Activated T-cell treated with anti-CD3 and anti-CD28 coated beads for 24 hours (primary cell): ENCODE results near the gene CDK19.
"Not testable (repeated sequence)": the region's sequence is repeated elsewhere in the genome, so short reads cannot be mapped to it uniquely, and the experiment has no call there.

ENCODE experiments used
- DNase-seq: peaks from one replicate; pipeline ENCODE4 v3.0.0-alpha.2; 2020; ENCODE audit warnings: low read depth

CDK19 gene

DNA sequence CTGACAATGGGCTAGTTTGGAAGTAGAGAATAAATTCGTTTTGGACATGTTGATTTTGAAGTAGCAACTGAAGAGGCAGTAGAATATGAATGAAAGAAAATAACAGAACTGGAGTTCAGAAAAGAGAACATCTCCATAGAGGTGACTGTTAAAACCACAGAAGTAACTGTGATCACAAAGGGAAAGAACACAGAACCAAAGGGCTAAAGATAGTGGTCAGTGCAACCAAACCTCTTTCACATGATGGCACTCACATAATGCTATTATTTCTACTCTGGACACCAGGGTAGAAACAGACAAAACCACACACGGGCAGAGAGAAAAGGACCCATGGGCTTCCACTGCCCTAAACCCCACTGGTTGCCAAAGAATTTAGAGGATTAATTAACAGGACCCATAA is 58.5 kb downstream of the CDK19 start:
- DNase-seq = no peak

DNA sequence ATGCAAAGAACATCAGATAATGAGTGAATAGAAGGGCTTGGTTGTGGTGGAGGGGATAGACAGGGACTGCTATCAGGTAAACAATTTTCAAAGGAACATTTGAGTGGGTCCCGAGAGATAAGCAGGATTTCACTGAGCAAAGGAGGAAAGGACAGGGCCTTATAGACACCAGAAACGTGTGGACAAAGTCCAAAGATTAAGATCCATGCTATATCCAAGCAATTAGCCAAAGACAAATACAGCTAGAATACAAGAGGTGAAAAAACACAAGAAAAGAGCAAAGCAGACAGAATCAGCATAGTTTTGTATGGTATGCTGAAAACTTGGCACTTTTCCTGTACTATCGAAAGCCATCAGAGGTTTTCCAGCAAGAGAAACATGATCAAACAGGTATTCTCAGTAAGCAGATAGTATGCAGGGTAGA is 59.8 kb downstream of the CDK19 start:
- DNase-seq = no peak

- not testable (repeated sequence) for DNase-seq
Observed at GRCh38 chr6:110753936-110754668, 61.2 kb downstream of the CDK19 start.

DNA sequence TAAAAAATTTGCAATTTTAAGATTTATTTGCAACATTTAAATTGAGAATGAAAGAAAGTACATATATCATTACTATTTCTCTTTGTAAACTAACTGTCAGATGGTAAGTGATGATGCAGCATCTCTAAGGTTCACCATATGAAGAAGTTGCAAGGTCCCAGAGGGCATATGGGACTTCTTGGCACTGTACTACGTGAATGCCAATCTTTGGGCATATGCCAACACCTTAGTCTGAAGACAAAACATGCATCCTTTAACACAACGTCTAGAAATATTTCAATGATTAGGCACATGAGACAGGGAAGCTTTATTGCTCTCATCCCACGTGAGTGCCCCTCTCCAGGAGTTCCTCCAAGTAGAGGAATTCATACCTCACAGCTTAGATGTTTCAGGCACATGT is 66.8 kb downstream of the CDK19 start:
- no peak for DNase-seq

- no peak for DNase-seq
Observed at GRCh38 chr6:110746680-110747079, 68.6 kb downstream of the CDK19 start.

GRCh38 chr6:110744991-110745390 is 70.3 kb downstream of the CDK19 start:
- no peak for DNase-seq

DNA sequence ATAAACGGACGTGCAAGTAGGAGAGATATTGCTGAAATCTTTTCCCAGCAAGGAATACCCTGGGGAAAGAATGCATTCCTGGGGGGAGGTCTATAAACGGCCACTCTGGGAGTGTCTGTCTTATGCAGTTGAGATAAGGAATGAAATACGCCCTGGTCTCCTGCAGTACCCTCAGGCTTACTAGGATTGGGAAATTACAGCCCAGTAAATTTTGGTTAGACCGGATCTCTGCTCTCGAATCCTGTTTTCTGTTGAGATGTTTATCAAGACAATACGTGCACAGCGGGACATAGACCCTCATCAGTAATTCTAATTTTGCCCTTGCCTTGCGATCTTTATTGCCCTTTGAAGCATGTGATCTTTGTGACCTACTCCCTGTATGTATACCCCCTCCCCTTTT is 72.7 kb downstream of the CDK19 start:
- not testable (repeated sequence) for DNase-seq

DNA sequence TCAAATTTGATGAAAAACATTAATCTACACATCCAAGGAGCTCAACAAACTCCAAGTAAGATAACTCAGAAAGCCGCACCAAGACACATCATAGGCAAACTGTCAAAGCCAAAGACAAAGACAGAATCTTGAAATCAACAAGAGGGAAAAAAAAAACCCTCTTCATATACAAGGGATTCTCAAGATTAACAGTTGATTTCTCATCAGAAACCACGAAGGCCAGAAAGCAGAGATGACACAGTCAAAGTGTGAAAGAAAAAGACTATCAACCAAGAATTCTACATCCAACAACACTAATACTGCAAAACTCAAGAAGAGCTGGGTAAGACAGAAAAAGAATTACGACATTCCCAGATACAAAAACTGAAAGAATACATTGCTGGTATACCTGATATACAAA is 73.8 kb downstream of the CDK19 start:
- no peak for DNase-seq

GRCh38 chr6:110738899-110739365 is 76.3 kb downstream of the CDK19 start:
- no peak for DNase-seq

- no peak for DNase-seq
Observed at GRCh38 chr6:110735666-110736065, 79.6 kb downstream of the CDK19 start.

DNA sequence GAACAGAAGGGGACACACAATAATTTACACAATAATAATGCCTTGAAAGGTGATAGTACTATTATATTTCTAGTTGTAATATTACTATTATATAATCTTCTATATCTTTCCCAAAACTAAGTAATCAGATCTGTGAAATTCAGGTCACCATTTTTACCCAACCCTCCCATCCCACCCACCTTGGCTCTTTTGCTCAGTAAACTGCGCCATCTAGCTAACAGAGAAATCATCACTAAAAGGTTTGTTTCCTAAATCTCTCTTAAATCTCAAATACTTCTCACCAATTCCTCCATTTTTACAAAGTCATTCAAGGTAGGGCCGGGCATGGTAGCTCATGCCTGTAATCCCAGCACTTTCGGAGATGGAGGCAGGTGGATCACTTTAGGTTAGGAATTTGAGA is 83.4 kb downstream of the CDK19 start:
- DNase-seq = no peak

DNA sequence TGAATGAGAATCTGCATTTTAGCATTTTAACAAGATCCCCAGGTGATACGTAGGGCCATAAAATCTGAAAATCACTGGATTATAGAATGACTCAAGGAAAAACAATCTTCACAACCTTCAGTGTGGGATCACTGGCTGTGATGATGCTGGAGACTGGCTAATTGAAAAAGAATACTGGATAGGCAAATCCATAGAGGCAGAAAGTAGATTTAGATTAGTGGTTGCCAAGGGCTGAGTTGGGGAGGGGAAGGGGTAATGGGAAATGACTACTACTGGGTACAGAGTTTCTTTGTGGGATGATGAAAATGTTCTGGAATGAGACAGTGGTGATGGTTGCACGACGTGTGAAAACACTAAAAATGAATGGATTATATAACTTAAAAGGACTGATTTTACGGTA is 84.1 kb downstream of the CDK19 start:
- no peak for DNase-seq

DNA sequence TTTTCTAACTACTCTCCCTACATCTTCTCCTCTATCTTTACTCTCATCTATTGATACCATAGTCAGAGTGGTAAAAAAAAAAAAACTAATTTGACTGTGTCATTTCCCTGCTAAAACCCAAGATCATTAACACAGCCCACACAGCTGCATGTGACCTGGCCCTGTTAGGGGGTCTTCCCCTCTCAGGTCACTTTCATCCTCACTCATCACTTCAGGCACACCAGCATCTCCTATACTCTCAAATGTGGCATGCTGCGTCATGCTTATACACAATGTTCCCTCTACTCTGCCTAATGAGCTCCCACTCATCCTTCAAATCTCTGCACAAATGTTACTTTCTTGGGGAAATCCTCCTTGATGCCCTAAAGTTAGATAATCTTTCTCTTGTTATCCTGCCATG is 86.8 kb downstream of the CDK19 start:
- DNase-seq = no peak

GRCh38 chr6:110723017-110723416 is 92.3 kb downstream of the CDK19 start:
- DNase-seq = no peak

- DNase-seq = no peak
Observed at GRCh38 chr6:110720066-110720465, 95.2 kb downstream of the CDK19 start.

DNA sequence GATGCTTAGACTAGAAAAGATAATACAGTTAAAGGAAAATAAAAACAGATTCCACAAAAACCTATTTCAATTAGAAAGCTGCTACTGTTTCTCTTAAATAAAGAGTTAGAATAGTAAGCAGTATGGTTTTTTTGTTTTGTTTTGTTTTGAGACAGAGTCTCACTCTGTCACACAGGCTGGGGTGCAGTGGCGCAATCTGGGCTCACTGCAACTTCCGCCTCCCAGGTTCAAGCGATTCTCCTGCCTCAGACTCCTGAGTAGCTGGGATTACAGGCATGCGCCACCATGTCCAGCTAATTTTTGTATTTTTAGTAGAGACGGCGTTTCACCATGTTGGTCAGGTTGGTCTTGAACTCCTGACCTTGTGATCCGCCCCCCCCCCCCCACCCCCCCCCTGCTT is 95.7 kb downstream of the CDK19 start:
- DNase-seq = not testable (repeated sequence)

- DNase-seq = no peak
Observed at GRCh38 chr6:110714143-110714542, 101.1 kb downstream of the CDK19 start.

DNA sequence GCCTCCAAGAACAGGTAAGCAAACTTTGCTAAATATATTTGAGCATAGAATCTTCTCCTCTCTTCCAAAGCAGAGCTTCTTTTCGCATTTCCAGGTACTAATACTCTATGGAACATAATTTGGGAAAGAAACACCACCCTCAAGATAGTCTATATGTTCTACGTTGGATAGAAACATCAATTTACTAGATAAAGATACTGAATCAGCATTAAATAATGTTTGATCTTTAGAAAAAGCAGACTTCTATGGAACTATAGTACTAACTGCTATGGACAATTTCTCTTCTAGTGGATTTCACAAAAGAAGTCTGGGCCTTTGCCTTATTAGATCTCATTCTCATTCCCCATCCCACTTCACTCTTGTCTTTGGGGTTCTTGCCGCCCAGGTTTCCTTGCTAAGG is 103.0 kb downstream of the CDK19 start:
- no peak for DNase-seq

GRCh38 chr6:110710115-110710514 is 105.2 kb downstream of the CDK19 start:
- DNase-seq = no peak

- no peak for DNase-seq
Observed at GRCh38 chr6:110708295-110708950, 106.8 kb downstream of the CDK19 start.

GRCh38 chr6:110705543-110705942 is 109.7 kb downstream of the CDK19 start:
- no peak for DNase-seq

DNA sequence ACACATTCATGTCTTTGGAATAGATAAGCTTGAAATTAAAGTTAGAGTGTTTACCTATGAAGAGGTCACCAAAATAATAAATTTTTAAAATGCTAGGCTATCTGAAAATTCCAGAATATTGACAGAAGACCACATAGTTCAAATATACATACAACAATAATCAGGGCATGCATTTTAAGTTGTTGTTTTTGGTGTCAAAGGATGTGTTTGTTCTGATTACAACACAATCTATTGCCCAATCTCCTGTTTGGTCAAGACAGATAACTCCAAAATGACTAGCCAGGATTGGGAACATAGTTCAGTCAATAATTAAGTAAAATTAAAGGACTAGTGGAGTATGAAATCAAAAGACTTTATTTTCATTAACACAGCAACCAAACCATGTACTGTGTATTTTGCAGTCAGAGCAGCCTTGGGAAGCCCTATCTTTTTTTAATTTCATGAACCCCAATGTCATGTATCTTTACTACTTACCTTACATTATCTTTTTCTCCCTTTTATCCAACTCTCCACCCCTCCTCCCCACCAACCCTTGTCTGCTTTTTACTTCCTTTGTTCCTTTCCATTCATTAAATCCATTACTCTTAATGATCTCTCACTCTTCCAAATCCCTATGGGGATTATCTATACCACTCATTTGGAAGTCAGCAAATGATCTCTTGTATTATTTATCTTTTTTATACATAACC is 111.2 kb downstream of the CDK19 start:
- DNase-seq = no peak
